Mucosa of descending colon (tissue), 3 donors: ENCODE data around the gene CTNNA3. TPM values are rescaled to one million over a fixed set of nuclear protein-coding genes. Genes with fewer than 3 reads are reported as not detected.

Experiments
- ATAC-seq: fragments of 200-7000 bp; cut with Tn5 transposase; one replicate; pipeline ENCODE4 v1.9.1; 2020; ENCODE audit warnings: mild to moderate bottlenecking, moderate library complexity
- DNase-seq, 3 donors: peaks; one replicate each; pipeline ENCODE4 v3.0.0-alpha.2; 2020
- H3K36me3 ChIP-seq: fragments of 200-600 bp; one replicate; pipeline ENCODE4 v1.8.0; 2021; ENCODE audit warnings: low read depth, mild to moderate bottlenecking
- H3K4me1 ChIP-seq: fragments of 200-600 bp; one replicate; pipeline ENCODE4 v1.8.0; 2021; ENCODE audit warnings: low read depth, mild to moderate bottlenecking
- H3K4me3 ChIP-seq: fragments of 200-600 bp; one replicate; pipeline ENCODE4 v1.8.0; 2021; ENCODE audit warnings: mild to moderate bottlenecking
- H3K9me3 ChIP-seq: fragments of 200-600 bp; one replicate; pipeline ENCODE4 v1.8.0; 2021; ENCODE audit warnings: mild to moderate bottlenecking
- CTCF ChIP-seq: fragments of 200-600 bp; IDR thresholded peaks from one replicate; pipeline ENCODE4 v1.8.0; 2022; ENCODE audit warnings: antibody characterized with exemption, mild to moderate bottlenecking
- intact Hi-C, 2 donors: fragments of 100-400 bp; cut with DNase I in 1 of 2; cut with micrococcal nuclease in 1 of 2; formaldehyde crosslinking; loops; one replicate each; pipeline versions ENCODE4 v1.11.0 to v1.11.1; 2022; cut with DNase I, micrococcal nuclease
- total RNA-seq, 3 donors: library from RNA; stranded (reverse); fragmentation: NEBNext Ultra II Directional in 2 of 3; extraction: Animal tissue kit (Norgen Biotek cat#: 25700) in 2 of 3; gene quantifications; one replicate each; pipeline versions ENCODE4 v1.2.1 to v1.2.4, GENCODE V29; 2021 to 2023
- donor health status: DM: no; HTN: no; CAD: no; lungs with moderate emphysema.
- donor health status: DM: no; HTN: no; CAD: no.
- donor health status: DM: no; HTN: yes; CAD: no.

CTNNA3 gene
- total RNA-seq, 3 donors from 2014 or later = 0.52 to 7.5 (median 0.70) TPM

GRCh38 chr10:67385089-67385488, 310.9 kb downstream of the CTNNA3 start:
- ATAC-seq = no peak
- intact Hi-C loops = no loop called here

GRCh38 chr10:67331121-67331910, 364.7 kb downstream of the CTNNA3 start:
- no peak for TF ChIP-seq CTCF
- Histone ChIP-seq H3K9me3 (no peaks in the 10 kb centered on the region), H3K4me3 (no peak overlapping the region), H3K36me3 (no peaks in the 10 kb centered on the region), H3K4me1 (no peaks in the 10 kb centered on the region)
- ATAC-seq = no peak
- no peak for DNase-seq
- intact Hi-C loops = no loop called here

More at GRCh38 chr10:67385089-67385488, 310.9 kb downstream of the CTNNA3 start:
- Histone ChIP-seq H3K4me3 (no peak overlapping the region), H3K9me3 (no peaks in the 10 kb centered on the region), H3K4me1 (no peaks in the 10 kb centered on the region), H3K36me3 (no peaks in the 10 kb centered on the region)
- DNase-seq = no peak
- no peak for TF ChIP-seq CTCF

- DNase-seq (peak in 1 of 3 donors; percentile 38), ATAC-seq (no peak)
- no peaks in the 10 kb centered on the region for H3K9me3 ChIP-seq
- intact Hi-C loops = no loop called here
- no peaks in the 10 kb centered on the region for H3K36me3 ChIP-seq
- no peak overlapping the region for H3K4me3 ChIP-seq
- no peak for TF ChIP-seq CTCF
- H3K4me1 ChIP-seq = no peaks in the 10 kb centered on the region
Observed at GRCh38 chr10:67327626-67328535, 368.1 kb downstream of the CTNNA3 start.

- Histone ChIP-seq H3K36me3 (no peaks in the 10 kb centered on the region), H3K9me3 (no peaks in the 10 kb centered on the region), H3K4me1 (no peaks in the 10 kb centered on the region), H3K4me3 (no peak overlapping the region)
- no peak for TF ChIP-seq CTCF
- intact Hi-C loops = no loop called here
- DNase-seq (no peak), ATAC-seq (no peak)
Observed at GRCh38 chr10:67319976-67320375, 376.0 kb downstream of the CTNNA3 start.

GRCh38 chr10:67308912-67309311, 387.1 kb downstream of the CTNNA3 start:
- DNase-seq = no peak
- intact Hi-C loops = no loop called here
- Histone ChIP-seq H3K4me3 (no peak overlapping the region), H3K36me3 (no peaks in the 10 kb centered on the region), H3K9me3 (no peaks in the 10 kb centered on the region), H3K4me1 (no peaks in the 10 kb centered on the region)
- TF ChIP-seq CTCF = no peak
- ATAC-seq = no peak
